K562 (cell line): ENCODE data around the gene MKNK2. TPM values are rescaled to one million over a fixed set of nuclear protein-coding genes. Genes with fewer than 3 reads are reported as not detected.

Experiments used
- CREB1 ChIP-seq, 2 experiments: sonication (generic) in 1 of 2; formaldehyde crosslinking in 1 of 2; IDR thresholded peaks; 2 replicates each; pipeline versions ENCODE4 v1.6.1 to v1.8.0; 2012 to 2022; ENCODE audit warnings: inconsistent platforms in 1 of 2, mild to moderate bottlenecking in 1 of 2, missing genetic modification reagents in 1 of 2, moderate library complexity in 1 of 2
- ELF4 ChIP-seq: fragments of 450-650 bp; formaldehyde crosslinking; IDR thresholded peaks from 2 replicates; pipeline ENCODE4 v1.4.0; 2022; ENCODE audit warnings: missing genetic modification characterization
- GABPB1 ChIP-seq: sonication (generic); formaldehyde crosslinking; IDR thresholded peaks from 2 replicates; pipeline ENCODE4 v1.8.0; 2022; ENCODE audit warnings: mild to moderate bottlenecking, missing genetic modification reagents
- NCOR1 ChIP-seq: fragments of 450-650 bp; IDR thresholded peaks from 2 replicates; pipeline ENCODE4 v1.6.1; 2016; ENCODE audit warnings: mild to moderate bottlenecking, moderate library complexity
- PHF8 ChIP-seq: fragments of 200-600 bp; sonication (generic); IDR thresholded peaks from 2 replicates; pipeline ENCODE4 v1.6.1; 2012; ENCODE audit warnings: mixed run types, mild to moderate bottlenecking, inconsistent platforms, low read length, moderate library complexity, borderline replicate concordance
- RBFOX2 ChIP-seq: fragments of 200-400 bp; formaldehyde crosslinking; IDR thresholded peaks from 2 replicates; pipeline ENCODE4 v1.6.1; 2017; ENCODE audit warnings: low read depth, mild to moderate bottlenecking, low read length, moderate library complexity
- RBM14 ChIP-seq: fragments of 200-400 bp; formaldehyde crosslinking; IDR thresholded peaks from 2 replicates; pipeline ENCODE4 v1.6.1; 2018; ENCODE audit warnings: low read depth, mild to moderate bottlenecking, low read length, moderate library complexity, borderline replicate concordance; ENCODE audit not compliant: insufficient read depth
- SMAD3 ChIP-seq: fragments of 450-650 bp; formaldehyde crosslinking; conservative IDR thresholded peaks from 2 replicates; pipeline ENCODE4 v1.4.0; 2020; ENCODE audit warnings: mild to moderate bottlenecking
- polyA plus RNA-seq, 8 experiments: library from polyadenylated mRNA; depleted of rRNA in 4 of 8; stranded (reverse) in 5 of 8; unstranded in 3 of 8; fragments of >200 nt; fragmentation: Nextera tagmentation in 2 of 8; fragmentation: Illumina TruSeq in 1 of 8; extraction: Ambion mirVana in 2 of 8; extraction: Trizol in 1 of 8; gene quantifications; 2 replicates each; pipeline versions ENCODE4 v1.2.1 to v1.2.3, GENCODE V29; 2011 to 2014; ENCODE audit warnings: inconsistent platforms in 1 of 8, missing spikeins in 1 of 8
- total RNA-seq, 7 experiments: library from RNA; depleted of rRNA in 6 of 7; stranded (reverse); fragments of >200 nt in 6 of 7; fragmentation: Illumina TruSeq in 2 of 7; extraction: Trizol in 2 of 7; gene quantifications; 2 replicates each; pipeline versions ENCODE4 v1.2.1 to v1.2.3, GENCODE V29; 2011 to 2021; ENCODE audit warnings: low replicate concordance in 1 of 7
- TF ChIP-seq, protein P1 (sequence below): fragments of 150-350 bp; IDR thresholded peaks from 2 replicates; pipeline ENCODE4 v1.6.1; 2014; ENCODE audit warnings: low read depth, mild to moderate bottlenecking, low read length, borderline replicate concordance
- TF ChIP-seq, protein P2 (sequence below): fragments of 450-650 bp; IDR thresholded peaks from 2 replicates; pipeline ENCODE4 v1.7.0; 2016; ENCODE audit warnings: borderline replicate concordance
- TF ChIP-seq, protein P3 (sequence below), 2 experiments: fragments of 450-650 bp; conservative IDR thresholded peaks; 2 replicates each; pipeline ENCODE4 v1.6.1; 2017; ENCODE audit warnings: mild to moderate bottlenecking in 2 of 2, moderate library complexity in 2 of 2
- TF ChIP-seq, protein P4 (sequence below): fragments of 200-800 bp; sonication (Bioruptor generic); IDR thresholded peaks from 2 replicates; pipeline ENCODE4 v1.6.1; 2017; ENCODE audit warnings: missing genetic modification characterization, missing compliant biosample characterization
- TF ChIP-seq, protein P5 (sequence below): fragments of 250-450 bp; sonication (Bioruptor Pico); IDR thresholded peaks from 2 replicates; pipeline ENCODE4 v1.8.0; 2022; ENCODE audit warnings: moderate library complexity, mild to moderate bottlenecking, inconsistent platforms

Gene MKNK2
- total and polyA plus RNA-seq, 9 of the 15 experiments (the other 6 are each of a cell fraction or from before 2014, with no cell fraction given): 5.1 to 191 (median 51.9) TPM

DNA sequence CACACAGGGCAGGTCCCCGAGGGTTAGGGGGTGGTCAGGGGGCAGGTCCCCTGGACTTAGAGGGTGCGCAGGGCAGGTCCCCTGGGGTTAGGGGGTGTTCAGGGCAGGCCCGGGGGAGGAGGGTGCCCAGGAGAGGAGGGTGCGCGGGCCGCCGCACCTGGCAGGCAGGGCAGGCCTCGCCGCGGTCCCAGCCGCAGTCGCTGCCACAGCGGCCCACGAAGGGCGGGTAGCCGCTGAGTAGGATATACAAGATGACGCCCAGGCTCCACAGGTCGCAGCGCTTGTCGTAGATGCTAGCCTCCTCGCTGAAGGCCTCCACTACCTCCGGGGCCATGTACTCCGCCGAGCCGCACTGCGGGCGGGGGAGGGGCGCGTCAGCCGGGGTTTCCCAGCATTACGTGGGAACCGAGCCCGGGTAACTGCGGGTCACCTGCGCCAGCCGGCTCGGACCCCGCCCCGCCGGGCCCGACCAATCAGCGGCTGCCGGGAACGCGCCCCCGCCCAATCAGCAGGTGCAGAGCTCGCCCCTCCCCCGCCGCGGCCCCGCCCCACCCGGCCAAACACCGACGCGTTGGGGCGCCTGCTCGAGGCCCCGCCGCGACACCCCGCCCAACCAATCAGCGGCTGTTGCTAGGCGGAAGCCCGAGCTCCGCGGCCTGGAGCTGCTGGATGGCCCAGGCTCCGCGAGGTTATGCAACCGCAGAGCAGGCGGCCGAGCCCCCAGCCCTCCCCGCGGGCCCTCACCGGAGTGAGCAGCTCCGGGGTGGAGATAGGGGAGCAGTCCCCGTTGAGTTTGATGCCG lies 9.2 kb downstream of the MKNK2 start (continued):
- peak; percentile 74 for TF ChIP-seq CREB1 (IDR thresholded peaks at IDR 0.05)
- peak; percentile 66 for TF ChIP-seq CREB1 (CRISPR knock-in tag; IDR thresholded peaks at IDR 0.05)
- peak; percentile 24; the same call in 1 of the 2 replicates for TF ChIP-seq ELF4 (CRISPR knock-in tag)
- peak; percentile 76; the same call in 1 of the 2 replicates for TF ChIP-seq NCOR1
- TF ChIP-seq RBFOX2: peak; percentile 76
- TF ChIP-seq GABPB1 (CRISPR knock-in tag): peak; percentile 25; the same call in 1 of the 2 replicates
- TF ChIP-seq, protein P1, sequence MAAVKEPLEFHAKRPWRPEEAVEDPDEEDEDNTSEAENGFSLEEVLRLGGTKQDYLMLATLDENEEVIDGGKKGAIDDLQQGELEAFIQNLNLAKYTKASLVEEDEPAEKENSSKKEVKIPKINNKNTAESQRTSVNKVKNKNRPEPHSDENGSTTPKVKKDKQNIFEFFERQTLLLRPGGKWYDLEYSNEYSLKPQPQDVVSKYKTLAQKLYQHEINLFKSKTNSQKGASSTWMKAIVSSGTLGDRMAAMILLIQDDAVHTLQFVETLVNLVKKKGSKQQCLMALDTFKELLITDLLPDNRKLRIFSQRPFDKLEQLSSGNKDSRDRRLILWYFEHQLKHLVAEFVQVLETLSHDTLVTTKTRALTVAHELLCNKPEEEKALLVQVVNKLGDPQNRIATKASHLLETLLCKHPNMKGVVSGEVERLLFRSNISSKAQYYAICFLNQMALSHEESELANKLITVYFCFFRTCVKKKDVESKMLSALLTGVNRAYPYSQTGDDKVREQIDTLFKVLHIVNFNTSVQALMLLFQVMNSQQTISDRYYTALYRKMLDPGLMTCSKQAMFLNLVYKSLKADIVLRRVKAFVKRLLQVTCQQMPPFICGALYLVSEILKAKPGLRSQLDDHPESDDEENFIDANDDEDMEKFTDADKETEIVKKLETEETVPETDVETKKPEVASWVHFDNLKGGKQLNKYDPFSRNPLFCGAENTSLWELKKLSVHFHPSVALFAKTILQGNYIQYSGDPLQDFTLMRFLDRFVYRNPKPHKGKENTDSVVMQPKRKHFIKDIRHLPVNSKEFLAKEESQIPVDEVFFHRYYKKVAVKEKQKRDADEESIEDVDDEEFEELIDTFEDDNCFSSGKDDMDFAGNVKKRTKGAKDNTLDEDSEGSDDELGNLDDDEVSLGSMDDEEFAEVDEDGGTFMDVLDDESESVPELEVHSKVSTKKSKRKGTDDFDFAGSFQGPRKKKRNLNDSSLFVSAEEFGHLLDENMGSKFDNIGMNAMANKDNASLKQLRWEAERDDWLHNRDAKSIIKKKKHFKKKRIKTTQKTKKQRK: no peak
- no peak; the same call in 1 of the 2 replicates for TF ChIP-seq PHF8
- TF ChIP-seq, protein P2, sequence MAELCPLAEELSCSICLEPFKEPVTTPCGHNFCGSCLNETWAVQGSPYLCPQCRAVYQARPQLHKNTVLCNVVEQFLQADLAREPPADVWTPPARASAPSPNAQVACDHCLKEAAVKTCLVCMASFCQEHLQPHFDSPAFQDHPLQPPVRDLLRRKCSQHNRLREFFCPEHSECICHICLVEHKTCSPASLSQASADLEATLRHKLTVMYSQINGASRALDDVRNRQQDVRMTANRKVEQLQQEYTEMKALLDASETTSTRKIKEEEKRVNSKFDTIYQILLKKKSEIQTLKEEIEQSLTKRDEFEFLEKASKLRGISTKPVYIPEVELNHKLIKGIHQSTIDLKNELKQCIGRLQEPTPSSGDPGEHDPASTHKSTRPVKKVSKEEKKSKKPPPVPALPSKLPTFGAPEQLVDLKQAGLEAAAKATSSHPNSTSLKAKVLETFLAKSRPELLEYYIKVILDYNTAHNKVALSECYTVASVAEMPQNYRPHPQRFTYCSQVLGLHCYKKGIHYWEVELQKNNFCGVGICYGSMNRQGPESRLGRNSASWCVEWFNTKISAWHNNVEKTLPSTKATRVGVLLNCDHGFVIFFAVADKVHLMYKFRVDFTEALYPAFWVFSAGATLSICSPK: no peak
- TF ChIP-seq, protein P3, sequence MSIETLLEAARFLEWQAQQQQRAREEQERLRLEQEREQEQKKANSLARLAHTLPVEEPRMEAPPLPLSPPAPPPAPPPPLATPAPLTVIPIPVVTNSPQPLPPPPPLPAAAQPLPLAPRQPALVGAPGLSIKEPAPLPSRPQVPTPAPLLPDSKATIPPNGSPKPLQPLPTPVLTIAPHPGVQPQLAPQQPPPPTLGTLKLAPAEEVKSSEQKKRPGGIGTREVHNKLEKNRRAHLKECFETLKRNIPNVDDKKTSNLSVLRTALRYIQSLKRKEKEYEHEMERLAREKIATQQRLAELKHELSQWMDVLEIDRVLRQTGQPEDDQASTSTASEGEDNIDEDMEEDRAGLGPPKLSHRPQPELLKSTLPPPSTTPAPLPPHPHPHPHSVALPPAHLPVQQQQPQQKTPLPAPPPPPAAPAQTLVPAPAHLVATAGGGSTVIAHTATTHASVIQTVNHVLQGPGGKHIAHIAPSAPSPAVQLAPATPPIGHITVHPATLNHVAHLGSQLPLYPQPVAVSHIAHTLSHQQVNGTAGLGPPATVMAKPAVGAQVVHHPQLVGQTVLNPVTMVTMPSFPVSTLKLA (conservative IDR thresholded peaks at IDR 0.05): peak in 1 of 2 experiments; percentile 86; a peak in 3 of 4 replicates
- 0 out of 2 replicates have a peak, but pooled peaks have one; percentile 31 for TF ChIP-seq SMAD3 (CRISPR knock-in tag)
- TF ChIP-seq, protein P4, sequence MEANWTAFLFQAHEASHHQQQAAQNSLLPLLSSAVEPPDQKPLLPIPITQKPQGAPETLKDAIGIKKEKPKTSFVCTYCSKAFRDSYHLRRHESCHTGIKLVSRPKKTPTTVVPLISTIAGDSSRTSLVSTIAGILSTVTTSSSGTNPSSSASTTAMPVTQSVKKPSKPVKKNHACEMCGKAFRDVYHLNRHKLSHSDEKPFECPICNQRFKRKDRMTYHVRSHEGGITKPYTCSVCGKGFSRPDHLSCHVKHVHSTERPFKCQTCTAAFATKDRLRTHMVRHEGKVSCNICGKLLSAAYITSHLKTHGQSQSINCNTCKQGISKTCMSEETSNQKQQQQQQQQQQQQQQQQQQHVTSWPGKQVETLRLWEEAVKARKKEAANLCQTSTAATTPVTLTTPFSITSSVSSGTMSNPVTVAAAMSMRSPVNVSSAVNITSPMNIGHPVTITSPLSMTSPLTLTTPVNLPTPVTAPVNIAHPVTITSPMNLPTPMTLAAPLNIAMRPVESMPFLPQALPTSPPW (CRISPR knock-in tag): peak; percentile 92
- TF ChIP-seq, protein P5, sequence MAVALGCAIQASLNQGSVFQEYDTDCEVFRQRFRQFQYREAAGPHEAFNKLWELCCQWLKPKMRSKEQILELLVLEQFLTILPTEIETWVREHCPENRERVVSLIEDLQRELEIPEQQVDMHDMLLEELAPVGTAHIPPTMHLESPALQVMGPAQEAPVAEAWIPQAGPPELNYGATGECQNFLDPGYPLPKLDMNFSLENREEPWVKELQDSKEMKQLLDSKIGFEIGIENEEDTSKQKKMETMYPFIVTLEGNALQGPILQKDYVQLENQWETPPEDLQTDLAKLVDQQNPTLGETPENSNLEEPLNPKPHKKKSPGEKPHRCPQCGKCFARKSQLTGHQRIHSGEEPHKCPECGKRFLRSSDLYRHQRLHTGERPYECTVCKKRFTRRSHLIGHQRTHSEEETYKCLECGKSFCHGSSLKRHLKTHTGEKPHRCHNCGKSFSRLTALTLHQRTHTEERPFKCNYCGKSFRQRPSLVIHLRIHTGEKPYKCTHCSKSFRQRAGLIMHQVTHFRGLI: no peak
- no peak for TF ChIP-seq RBM14
